DND-41 (cell line): Measurements from ENCODE around the gene DEF6.
"Not testable (repeated sequence)": the region's sequence is repeated elsewhere in the genome, so short reads cannot be mapped to it uniquely, and the experiment has no call there.

Source experiments
- ATAC-seq: fragments of 200-7000 bp; cut with Tn5 transposase; 3 replicates; pipeline ENCODE4 v1.9.1; 2021; ENCODE audit warnings: low read depth; ENCODE audit not compliant: insufficient read depth
- DNase-seq: peaks from one replicate; pipeline ENCODE4 v3.0.0-alpha.2; 2020
- H2AFZ ChIP-seq: 2 replicates; pipeline ENCODE4 v1.6.0; 2012; ENCODE audit warnings: low read depth, low read length
- H3K27ac ChIP-seq: 2 replicates; pipeline ENCODE4 v1.5.1; 2012; ENCODE audit warnings: low read length, inconsistent platforms
- H3K27me3 ChIP-seq: fragments of 200-600 bp; sonication (generic); 2 replicates; pipeline ENCODE4 v1.6.0; 2012; ENCODE audit warnings: low read length, mild to moderate bottlenecking, inconsistent platforms; ENCODE audit not compliant: insufficient read depth, poor library complexity
- H3K36me3 ChIP-seq: 2 replicates; pipeline ENCODE4 v1.5.1; 2012; ENCODE audit warnings: low read length, inconsistent platforms; ENCODE audit not compliant: insufficient read depth
- H3K4me1 ChIP-seq: 2 replicates; pipeline ENCODE4 v1.5.1; 2012; ENCODE audit warnings: mild to moderate bottlenecking, low read length; ENCODE audit not compliant: insufficient read depth
- H3K4me2 ChIP-seq: 2 replicates; pipeline ENCODE4 v1.6.0; 2012; ENCODE audit warnings: mild to moderate bottlenecking, moderate library complexity, low read length, inconsistent platforms; ENCODE audit not compliant: insufficient read depth
- H3K4me3 ChIP-seq, 2 experiments: fragments of 200-600 bp in 1 of 2; shearing (Covaris generic) in 1 of 2; 2 replicates each; pipeline ENCODE4 v1.5.1; 2012 to 2016; ENCODE audit warnings: inconsistent platforms in 2 of 2, low read length in 2 of 2, mild to moderate bottlenecking in 2 of 2, low read depth in 1 of 2, moderate library complexity in 1 of 2
- H3K79me2 ChIP-seq: 2 replicates; pipeline ENCODE4 v1.6.0; 2012; ENCODE audit warnings: low read length, inconsistent platforms; ENCODE audit not compliant: insufficient read depth
- H3K9ac ChIP-seq: 2 replicates; pipeline ENCODE4 v1.6.0; 2012; ENCODE audit warnings: low read depth, mild to moderate bottlenecking, inconsistent platforms, low read length, moderate library complexity
- H3K9me3 ChIP-seq: 2 replicates; pipeline ENCODE4 v1.5.1; 2012; ENCODE audit warnings: low read length, moderate library complexity, mild to moderate bottlenecking, inconsistent platforms; ENCODE audit not compliant: insufficient read depth, severe bottlenecking
- H4K20me1 ChIP-seq: 2 replicates; pipeline ENCODE4 v1.6.0; 2012; ENCODE audit warnings: low read length; ENCODE audit not compliant: insufficient read depth
- CTCF ChIP-seq: IDR thresholded peaks from 2 replicates; pipeline ENCODE4 v1.5.1; 2012; ENCODE audit warnings: borderline replicate concordance, low read length, moderate library complexity, mild to moderate bottlenecking; ENCODE audit not compliant: poor library complexity, severe bottlenecking; ENCODE audit errors: extremely low read depth
- EZH2 ChIP-seq: IDR thresholded peaks from 3 replicates; pipeline ENCODE4 v1.6.1; 2012; ENCODE audit warnings: borderline replicate concordance, low read depth, mild to moderate bottlenecking, moderate library complexity, low read length, inconsistent platforms; ENCODE audit not compliant: severe bottlenecking

The DEF6 gene

GRCh38 chr6:35305117-35305516 lies 7.5 kb downstream of the DEF6 start:
- ATAC-seq (no peak), DNase-seq (no peak)
- H4K20me1 ChIP-seq: peaks cover 20% of the 10 kb centered on the region
- no peak overlapping the region for H3K4me3 ChIP-seq
- H3K9me3 ChIP-seq: no peaks in the 10 kb centered on the region
- H3K79me2 ChIP-seq: peaks cover 64% of the 10 kb centered on the region
- no peak overlapping the region for H3K27ac ChIP-seq
- peaks cover 37% of the 10 kb centered on the region for H3K36me3 ChIP-seq
- H2AFZ ChIP-seq: no peak overlapping the region
- TF ChIP-seq EZH2 (no peak), CTCF (no peak)
- no peaks in the 10 kb centered on the region for H3K27me3 ChIP-seq
- no peak overlapping the region for H3K9ac ChIP-seq
- H3K4me1 ChIP-seq: peaks cover 48% of the 10 kb centered on the region
- H3K4me2 ChIP-seq: no peak overlapping the region

- not testable (repeated sequence) for DNase-seq
Observed at GRCh38 chr6:35307138-35307537, 9.5 kb downstream of the DEF6 start.

GRCh38 chr6:35308543-35308942 lies 10.9 kb downstream of the DEF6 start:
- not testable (repeated sequence) for H3K9me3 ChIP-seq, ATAC-seq, H3K4me3 ChIP-seq, H3K27ac ChIP-seq, H2AFZ ChIP-seq, H4K20me1 ChIP-seq, H3K9ac ChIP-seq, H3K4me2 ChIP-seq, DNase-seq, H3K27me3 ChIP-seq
- Histone ChIP-seq H3K36me3 (peaks cover 53% of the 10 kb centered on the region), H3K4me1 (peaks cover 35% of the 10 kb centered on the region), H3K79me2 (peaks cover 42% of the 10 kb centered on the region)

More at GRCh38 chr6:35307138-35307537, 9.5 kb downstream of the DEF6 start:
- H3K36me3 ChIP-seq: peaks cover 51% of the 10 kb centered on the region
- H4K20me1 ChIP-seq: peaks cover 15% of the 10 kb centered on the region
- not testable (repeated sequence) for H3K27me3 ChIP-seq, H3K27ac ChIP-seq, H3K4me3 ChIP-seq, H3K9ac ChIP-seq, H3K4me2 ChIP-seq, H3K9me3 ChIP-seq, ATAC-seq, H2AFZ ChIP-seq
- peaks cover 53% of the 10 kb centered on the region for H3K79me2 ChIP-seq
- peaks cover 49% of the 10 kb centered on the region for H3K4me1 ChIP-seq

- H3K9me3 ChIP-seq: no peaks in the 10 kb centered on the region
- H3K4me2 ChIP-seq: 0 out of 2 replicates have a peak overlapping the region, but pooled peaks have one; percentile 1
- H3K4me3 ChIP-seq: no peak overlapping the region
- H3K36me3 ChIP-seq: peaks cover 41% of the 10 kb centered on the region
- H3K79me2 ChIP-seq: peaks cover 30% of the 10 kb centered on the region
- no peak for ATAC-seq
- peak overlapping the region; percentile 66 for H3K27ac ChIP-seq
- TF ChIP-seq CTCF (no peak), EZH2 (no peak)
- peaks cover 34% of the 10 kb centered on the region for H3K4me1 ChIP-seq
- DNase-seq: no peak
- H4K20me1 ChIP-seq: no peaks in the 10 kb centered on the region
- H2AFZ ChIP-seq: no peak overlapping the region
- no peaks in the 10 kb centered on the region for H3K27me3 ChIP-seq
- H3K9ac ChIP-seq: no peak overlapping the region
Observed at GRCh38 chr6:35309611-35310264, 12.1 kb downstream of the DEF6 start.
